Lower leg skin (tissue), 3 donors: ENCODE data around the gene MOB4.

Source experiments
- CTCF ChIP-seq, 3 donors: fragments of 450-650 bp; IDR thresholded peaks; one replicate each; pipeline ENCODE4 v1.5.1; 2016; ENCODE audit warnings: antibody characterized with exemption in 3 of 3, mild to moderate bottlenecking in 3 of 3, moderate library complexity in 2 of 3
- POLR2A ChIP-seq, 2 donors: fragments of 450-650 bp; IDR thresholded peaks; one replicate each; pipeline ENCODE4 v1.6.1; 2016 to 2017; ENCODE audit warnings: antibody characterized with exemption in 2 of 2, mild to moderate bottlenecking in 1 of 2, moderate library complexity in 1 of 2

- TF ChIP-seq CTCF (IDR thresholded peaks at IDR 0.05) (no peak), POLR2A (IDR thresholded peaks at IDR 0.05) (no peak)
Observed at GRCh38 chr2:197600306-197600705, 84.4 kb downstream of the MOB4 start.
